ENCODE results near the gene PARN. TPM values are rescaled to one million over a fixed set of nuclear protein-coding genes. Genes with fewer than 3 reads are reported as not detected.
A peak's percentile ranks its signal among the peaks of the same experiment; 100 is the strongest.
"Not testable (repeated sequence)": the region's sequence is repeated elsewhere in the genome, so short reads cannot be mapped to it uniquely, and the experiment has no call there.

Gene PARN
- total RNA-seq, 1 experiment from 2014 or later: 25.9 TPM

DNA sequence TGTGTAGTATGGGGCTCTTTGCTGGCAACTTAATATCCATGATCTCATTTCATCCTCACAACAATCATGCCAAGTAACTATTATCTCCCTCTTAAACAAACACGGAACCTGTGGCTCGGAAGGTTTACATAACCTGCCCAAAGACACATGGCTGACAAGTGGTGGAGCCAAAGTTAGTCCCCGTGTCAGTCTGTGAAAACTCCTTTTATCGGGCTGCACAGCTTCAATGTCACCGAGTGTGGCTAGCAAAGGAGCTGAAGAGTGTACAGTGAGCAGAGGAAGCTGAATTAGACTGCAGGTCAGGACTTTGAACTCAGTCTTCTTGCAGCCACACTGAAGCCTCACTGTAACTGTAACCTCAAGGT, 80.3 kb downstream of the PARN start:
- peak; percentile 63 for DNase-seq (ENCODE audit: low read depth)
- in situ Hi-C loops (cut with HindIII; ENCODE audit: low pct_unique_long_range_greater_than_20kb, low sequenced_read_pairs): no loop called here

DNA sequence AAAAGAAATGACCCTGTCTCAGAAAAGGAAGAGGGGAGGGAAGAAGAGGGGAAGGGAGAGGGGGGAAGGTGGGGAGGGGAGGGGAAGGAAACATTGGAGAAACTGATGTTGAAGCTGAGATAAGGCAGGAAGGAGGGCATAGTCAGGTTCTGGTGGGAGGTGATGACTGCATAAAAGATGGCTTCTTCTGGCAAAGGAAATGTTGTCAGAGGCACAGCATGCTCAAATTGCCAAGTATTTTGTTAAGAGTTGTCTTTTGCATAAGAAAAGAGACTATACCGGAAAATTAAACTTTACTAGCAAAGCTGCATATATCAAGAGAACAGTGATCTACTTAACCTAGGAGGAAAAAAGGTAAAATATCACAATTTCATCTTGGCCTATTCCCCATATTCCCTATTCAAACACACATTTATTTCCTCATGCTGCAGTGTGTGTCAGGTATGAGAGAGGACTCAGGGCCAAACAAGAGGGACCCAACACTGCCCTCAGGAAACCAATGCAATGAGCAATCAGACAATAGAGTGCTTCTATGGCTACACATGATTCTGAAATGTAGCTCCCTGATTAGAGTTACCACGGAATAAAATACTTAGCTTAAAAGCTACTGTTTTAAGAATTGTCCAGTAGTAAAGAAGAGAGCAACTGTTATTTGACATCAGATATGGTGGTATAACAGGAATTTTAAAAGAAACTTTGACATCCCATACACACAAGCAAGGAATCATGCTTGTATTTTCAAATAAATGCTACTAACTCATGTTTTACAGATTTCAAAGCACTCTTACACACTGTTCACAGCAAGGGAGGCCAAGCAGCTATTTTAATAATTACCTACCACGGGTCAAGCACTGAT, 80.9 kb downstream of the PARN start:
- in situ Hi-C loops (cut with HindIII; ENCODE audit: low pct_unique_long_range_greater_than_20kb, low sequenced_read_pairs): no loop called here
- no peak for DNase-seq (ENCODE audit: low read depth)

DNA sequence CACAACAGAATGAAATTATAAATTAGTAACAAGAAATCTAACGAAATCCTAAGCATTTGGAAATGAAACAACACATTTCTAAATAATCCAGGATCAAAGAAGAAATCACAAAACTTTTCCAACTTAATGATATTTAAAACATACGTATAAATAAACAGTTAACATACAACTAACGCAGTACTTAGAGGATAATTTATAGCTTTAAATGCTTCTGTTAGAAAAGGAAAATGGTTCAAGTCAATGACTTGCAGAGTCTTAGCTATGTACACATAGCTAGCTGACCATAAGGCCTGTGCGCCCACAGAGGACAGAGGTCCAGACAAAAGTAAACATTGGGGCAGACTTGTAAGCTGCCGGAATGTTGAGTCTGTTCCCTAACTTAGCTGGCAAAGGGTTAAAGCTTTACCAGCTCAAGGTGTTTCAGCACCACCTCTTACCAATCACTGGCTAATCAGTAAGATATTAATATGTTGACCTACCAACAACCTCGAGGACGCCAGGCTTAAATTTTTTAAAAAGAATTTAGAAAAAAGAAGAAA, 84.6 kb downstream of the PARN start:
- peak; percentile 59 for DNase-seq (ENCODE audit: low read depth)
- in situ Hi-C loops (cut with HindIII; ENCODE audit: low pct_unique_long_range_greater_than_20kb, low sequenced_read_pairs): no loop called here

DNA sequence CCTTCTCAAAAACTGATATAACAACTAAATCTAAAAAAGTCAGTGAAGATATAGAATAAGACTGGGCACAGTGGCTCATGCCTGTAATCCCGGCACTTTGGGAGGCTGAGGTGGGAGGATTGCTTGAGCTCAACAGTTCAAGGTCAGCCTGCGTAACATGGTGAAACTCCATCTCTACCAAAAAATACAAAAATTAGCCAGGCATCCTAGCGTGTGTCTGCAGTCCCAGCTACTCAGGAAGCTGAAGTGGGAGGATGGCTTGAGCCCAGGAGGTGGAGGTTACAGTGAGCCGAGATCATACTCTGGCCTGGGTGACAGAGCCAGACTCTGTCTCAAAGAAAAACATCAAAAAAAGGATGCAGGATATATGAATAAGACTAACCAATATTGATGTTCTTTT, 85.2 kb downstream of the PARN start:
- in situ Hi-C loops (cut with HindIII; ENCODE audit: low pct_unique_long_range_greater_than_20kb, low sequenced_read_pairs); DNase-seq (ENCODE audit: low read depth): not testable (repeated sequence)

DNA sequence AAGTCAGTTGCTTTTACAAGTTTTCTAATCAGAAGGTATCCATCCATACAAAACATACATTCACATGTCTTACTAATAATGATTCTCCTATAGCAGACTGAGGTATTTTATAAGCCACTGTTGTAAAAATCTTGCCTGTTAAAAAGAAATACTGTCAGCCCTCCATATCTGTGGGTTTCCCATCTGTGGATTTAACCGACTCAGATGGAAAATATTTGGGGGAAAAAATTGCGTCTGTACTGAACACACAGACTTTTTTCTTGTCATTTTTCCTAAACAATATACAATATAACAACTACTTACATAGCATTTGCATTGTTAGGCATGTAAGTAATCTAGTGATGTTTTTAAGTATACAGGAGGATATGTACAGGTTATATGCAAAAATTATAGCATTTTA, 90.4 kb downstream of the PARN start:
- DNase-seq (ENCODE audit: low read depth): no peak
- in situ Hi-C loops (cut with HindIII; ENCODE audit: low pct_unique_long_range_greater_than_20kb, low sequenced_read_pairs): no loop called here

DNA sequence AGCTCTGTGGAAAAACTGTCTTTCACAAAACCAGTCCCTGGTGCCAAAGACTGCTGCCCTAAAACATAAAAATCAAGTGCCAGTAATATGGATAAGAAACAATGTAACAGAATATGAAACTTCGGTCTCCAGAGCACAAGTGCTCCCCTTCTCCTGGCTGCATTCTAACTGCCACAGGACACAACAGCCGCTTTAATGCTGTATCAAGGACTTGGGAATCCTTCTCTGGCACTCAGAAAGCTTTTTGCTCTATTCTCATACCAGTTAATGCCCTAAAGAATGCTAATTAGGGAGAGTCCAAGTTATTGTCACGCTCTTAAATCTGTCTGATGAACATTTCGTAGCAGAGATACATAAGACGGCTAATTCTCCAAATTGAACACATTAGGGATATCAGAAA, 90.9 kb downstream of the PARN start:
- DNase-seq (ENCODE audit: low read depth): no peak
- in situ Hi-C loops (cut with HindIII; ENCODE audit: low pct_unique_long_range_greater_than_20kb, low sequenced_read_pairs): no loop called here

DNA sequence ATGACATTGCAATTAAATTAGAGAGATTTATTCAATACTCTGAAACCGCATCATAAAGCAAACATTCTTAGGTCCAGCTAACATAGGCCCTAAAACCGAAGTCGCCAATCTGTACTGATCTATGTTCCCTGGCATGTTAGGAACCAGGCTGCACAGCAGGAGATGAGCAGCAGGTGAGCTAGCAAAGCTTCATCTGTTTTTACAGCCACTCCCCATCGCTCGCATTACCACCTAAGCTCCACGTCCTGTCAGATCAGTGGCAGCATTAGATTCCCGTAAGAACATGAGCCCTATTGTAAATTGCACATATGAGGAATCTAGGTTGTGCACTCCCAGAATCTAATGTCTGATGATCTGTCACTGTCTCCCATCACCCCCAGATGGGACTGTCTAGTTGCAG, 91.5 kb downstream of the PARN start:
- no peak for DNase-seq (ENCODE audit: low read depth)
- in situ Hi-C loops (cut with HindIII; ENCODE audit: low pct_unique_long_range_greater_than_20kb, low sequenced_read_pairs): no loop called here

DNA sequence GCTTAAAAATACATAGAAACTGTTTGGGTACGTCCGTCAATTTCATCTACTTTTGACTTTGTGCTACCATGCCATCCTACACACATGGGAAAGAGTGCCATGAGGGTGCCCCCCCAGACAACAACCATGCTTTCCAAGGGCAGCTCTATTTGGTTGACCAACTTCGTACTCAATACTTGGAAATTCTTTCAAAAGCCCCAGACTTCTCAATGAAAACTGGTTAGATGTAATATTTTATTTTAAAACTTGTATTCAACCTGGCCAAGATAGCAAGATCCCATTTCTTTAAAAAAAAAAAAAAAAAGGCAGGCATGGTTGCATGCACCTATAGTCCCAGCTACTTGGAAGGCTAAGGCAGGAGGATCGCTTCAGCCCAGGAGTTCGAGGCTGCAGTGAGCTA, 98.4 kb downstream of the PARN start:
- DNase-seq (ENCODE audit: low read depth): no peak
- in situ Hi-C loops (cut with HindIII; ENCODE audit: low pct_unique_long_range_greater_than_20kb, low sequenced_read_pairs): no loop called here

DNA sequence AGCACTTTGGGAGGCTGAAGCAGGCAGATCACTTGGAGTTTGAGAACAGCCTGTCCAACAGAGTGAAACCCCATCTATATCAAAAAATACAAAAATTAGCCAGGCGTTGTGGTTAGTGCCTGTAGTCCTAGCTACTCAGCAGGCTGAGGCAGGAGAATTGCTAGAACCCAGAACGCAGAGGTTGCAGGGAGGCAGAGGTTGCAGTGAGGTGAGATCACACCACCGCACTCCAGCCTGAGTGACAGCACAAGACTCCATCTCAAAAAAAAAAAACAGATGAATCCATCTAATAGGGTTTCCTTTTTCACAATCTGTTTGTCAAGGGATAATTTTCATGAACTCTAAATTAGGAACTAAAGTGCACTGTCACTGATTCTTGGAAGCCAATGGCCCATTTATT, 99.0 kb downstream of the PARN start:
- DNase-seq (ENCODE audit: low read depth): no peak
- in situ Hi-C loops (cut with HindIII; ENCODE audit: low pct_unique_long_range_greater_than_20kb, low sequenced_read_pairs): no loop called here

DNA sequence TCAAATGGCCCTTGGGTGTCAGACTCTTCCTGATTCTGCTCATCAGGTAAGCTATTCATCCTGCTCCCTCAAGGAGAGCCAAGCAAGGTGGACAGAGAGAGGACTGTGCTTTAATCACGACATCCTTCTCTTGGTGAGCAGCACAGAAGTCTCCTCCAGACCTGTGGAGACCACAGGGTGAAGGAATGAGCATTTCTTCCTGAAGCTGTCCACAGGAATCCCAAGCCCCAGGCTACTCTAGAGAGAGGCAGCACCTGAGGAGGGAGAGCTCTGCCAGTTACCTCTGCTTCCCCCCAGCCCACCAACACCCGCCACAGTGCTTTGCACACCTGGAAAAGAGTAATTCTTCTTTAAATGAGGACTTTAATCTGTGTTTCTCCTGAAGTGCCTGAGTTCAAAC, 100.0 kb downstream of the PARN start:
- DNase-seq (ENCODE audit: low read depth): no peak
- in situ Hi-C loops (cut with HindIII; ENCODE audit: low pct_unique_long_range_greater_than_20kb, low sequenced_read_pairs): no loop called here

DNA sequence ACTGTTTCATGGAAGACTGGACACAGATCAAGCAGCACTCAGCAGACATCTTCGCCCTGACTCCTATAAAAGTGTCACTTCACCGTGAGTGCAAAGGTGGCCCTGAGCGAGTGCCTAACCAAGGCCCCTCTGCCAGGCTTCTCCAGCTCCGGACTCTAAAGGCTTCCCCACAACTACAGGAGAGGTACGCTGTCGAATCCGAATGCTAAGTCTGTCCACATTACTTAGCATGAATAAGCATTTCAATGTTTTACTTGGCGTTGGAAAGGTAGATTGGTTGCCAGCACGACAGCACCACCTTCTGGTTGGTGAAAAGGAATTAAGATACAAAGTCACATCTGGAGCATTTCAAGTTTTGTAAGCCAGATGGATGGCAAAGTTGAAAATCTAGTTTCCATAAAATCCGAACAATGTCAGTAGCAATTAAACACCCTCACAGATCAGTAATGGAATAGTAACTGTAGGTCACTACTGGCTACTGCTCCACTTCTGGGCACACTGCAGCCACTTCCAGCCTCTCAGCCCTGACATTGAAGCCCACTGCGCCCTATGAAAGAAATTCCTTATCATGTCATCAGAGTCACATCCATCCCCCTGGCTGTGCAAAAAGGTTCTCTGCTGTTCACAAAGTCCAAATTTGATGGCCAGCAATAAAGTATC, 100.9 kb downstream of the PARN start:
- in situ Hi-C loops (cut with HindIII; ENCODE audit: low pct_unique_long_range_greater_than_20kb, low sequenced_read_pairs): no loop called here
- DNase-seq (ENCODE audit: low read depth): peak; percentile 88

DNA sequence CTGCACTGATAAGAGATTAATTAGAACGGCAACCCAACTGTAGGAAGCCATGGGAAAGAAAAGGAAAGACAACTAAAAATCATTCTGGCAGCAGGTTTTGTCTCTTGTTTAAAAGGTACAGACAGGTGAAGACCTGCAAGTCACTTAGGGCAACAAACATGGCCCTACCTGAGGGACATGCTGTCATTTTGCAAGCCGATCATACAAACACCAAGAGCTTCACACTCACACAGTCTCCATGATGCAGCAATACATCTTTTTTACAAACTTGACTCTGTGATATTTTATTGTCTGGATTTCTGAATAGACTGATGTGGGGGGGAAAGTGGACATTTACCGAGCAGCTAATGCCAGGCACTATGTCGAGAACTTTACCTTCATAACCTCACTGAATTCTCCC, 101.8 kb downstream of the PARN start:
- DNase-seq (ENCODE audit: low read depth): peak; percentile 47
- in situ Hi-C loops (cut with HindIII; ENCODE audit: low pct_unique_long_range_greater_than_20kb, low sequenced_read_pairs): no loop called here

DNA sequence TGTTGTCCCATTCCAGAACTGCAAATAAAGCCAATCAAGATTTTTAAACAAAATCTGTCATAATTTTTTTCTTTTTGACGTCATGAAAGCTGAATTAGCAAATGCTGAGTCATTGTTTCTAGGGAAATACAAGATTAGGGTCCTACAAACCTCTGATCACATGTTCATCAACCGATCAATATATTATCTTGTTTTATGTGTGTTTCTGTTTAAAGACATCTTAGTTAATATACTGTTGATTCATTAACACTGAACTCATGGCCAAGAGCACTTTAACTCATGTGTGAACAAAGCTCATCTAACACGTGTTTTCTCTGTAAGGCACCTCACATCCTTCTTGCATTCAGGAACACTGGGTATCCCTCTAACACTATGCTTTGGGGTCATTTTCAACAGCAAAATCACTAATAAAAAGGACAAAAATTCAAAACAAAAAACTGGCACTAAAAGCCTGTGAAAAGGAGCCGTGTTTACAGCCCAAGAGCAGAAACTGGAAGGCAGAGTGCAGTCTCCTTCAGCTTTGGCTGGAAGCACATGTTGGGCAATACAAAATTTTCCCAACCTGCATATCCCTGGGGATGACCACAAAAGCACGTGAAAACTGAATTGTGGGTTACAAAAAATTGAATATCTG, 102.5 kb downstream of the PARN start:
- in situ Hi-C loops (cut with HindIII; ENCODE audit: low pct_unique_long_range_greater_than_20kb, low sequenced_read_pairs): no loop called here
- DNase-seq (ENCODE audit: low read depth): no peak

DNA sequence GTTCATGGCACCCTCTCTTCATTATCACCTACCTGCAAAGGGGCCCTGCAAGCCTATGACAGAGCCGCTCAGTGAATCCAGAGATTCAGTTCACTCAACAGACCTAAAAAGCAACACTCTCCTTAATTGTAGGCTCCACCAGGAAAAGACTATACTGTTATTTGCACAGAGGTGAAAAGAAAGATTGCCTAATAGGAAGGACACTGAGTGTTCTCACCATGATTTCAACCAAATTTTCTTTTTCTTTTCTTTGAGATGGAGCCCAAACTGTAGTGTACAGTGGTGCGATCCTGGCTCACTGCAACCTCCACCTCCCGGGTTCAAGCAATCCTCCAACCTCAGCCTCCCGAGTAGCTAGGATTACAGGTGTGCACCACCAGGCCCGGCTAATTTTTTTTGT, 104.5 kb downstream of the PARN start:
- in situ Hi-C loops (cut with HindIII; ENCODE audit: low pct_unique_long_range_greater_than_20kb, low sequenced_read_pairs): no loop called here

DNA sequence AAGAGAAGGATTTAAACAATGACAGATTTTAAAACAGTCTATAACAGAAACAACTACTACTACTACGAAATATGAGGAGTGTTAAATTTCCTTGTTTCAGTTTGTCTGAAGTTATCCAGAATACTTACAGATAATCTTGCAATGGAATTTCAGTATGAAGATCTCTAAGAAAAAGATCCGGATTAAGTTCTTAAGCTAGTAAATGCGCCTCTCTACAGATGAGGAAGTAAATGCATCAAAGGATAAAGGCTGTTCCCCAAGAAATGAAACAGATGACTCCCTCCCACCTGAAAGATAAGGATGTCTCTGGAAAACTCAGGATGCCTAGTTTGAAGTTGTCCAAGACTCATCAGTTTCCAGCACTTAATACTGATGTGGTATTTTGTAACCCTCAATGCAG, 105.1 kb downstream of the PARN start:
- in situ Hi-C loops (cut with HindIII; ENCODE audit: low pct_unique_long_range_greater_than_20kb, low sequenced_read_pairs): loop anchor here (25.0 kb wide), 1 partner anchor 588 kb away; no protein-coding TSS in a partner anchor
- DNase-seq (ENCODE audit: low read depth): no peak

More for the DNA sequence above, 104.5 kb downstream of the PARN start:
- no peak for DNase-seq (ENCODE audit: low read depth)

DNA sequence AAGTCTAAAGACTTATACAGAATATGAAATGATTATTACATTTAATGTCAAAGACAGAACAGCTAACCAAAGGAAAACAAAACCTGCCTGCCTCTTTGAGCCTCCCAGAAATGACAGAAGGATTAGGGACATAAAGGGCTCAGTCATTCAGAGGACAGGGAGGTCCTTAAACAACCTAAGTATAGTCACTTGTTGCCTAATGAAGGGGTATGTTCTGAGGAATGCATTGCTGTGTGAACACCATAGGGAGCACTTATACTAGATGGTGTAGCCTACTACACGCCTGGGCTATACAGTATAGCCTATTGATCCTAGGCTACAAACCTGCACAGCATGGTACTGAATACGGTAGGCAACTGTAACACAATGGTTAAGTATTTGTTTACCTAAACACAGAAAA, 106.4 kb downstream of the PARN start:
- in situ Hi-C loops (cut with HindIII; ENCODE audit: low pct_unique_long_range_greater_than_20kb, low sequenced_read_pairs): loop anchor here (25.0 kb wide), 1 partner anchor 586 kb away; no protein-coding TSS in a partner anchor
- DNase-seq (ENCODE audit: low read depth): no peak

DNA sequence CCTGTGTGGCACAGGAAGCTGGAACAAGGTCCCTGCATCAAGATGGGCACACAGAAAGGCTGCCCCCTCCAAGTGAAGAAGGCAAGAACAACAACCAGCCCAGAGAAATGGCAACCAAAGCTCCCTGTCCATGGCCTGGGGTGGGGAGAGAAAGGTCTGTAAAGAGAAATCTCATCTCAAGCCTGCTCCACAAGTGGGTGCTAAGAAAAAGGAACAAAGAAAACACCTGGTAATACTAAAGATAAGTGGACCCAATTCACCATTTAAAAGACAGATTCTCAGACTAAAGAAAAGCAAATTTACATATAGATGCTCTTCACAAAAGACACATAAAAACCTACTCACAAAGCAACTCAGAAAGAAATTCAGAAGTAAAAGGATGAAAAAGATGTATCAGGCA, 107.4 kb downstream of the PARN start:
- no peak for DNase-seq (ENCODE audit: low read depth)
- in situ Hi-C loops (cut with HindIII; ENCODE audit: low pct_unique_long_range_greater_than_20kb, low sequenced_read_pairs): loop anchor here (25.0 kb wide), 1 partner anchor 585 kb away; no protein-coding TSS in a partner anchor

DNA sequence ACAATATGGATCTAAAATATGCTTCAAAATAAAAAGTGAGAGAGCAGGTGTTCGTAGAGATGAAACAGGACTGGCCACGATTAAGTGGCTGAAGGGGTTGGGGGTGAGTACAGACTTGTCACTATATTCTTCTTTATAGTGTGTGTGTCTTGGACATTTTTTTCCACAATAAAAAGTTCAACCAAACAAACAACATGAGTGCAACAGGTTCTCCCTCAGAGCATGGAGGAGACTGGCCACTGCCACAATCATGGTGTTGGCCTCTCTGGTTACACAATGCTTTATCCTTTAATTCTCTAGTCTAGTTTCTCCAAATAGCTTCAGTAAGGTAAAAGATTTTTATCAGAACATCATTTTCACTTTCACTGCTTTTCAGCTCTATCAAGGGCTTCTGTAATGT, 109.3 kb downstream of the PARN start:
- no peak for DNase-seq (ENCODE audit: low read depth)
- in situ Hi-C loops (cut with HindIII; ENCODE audit: low pct_unique_long_range_greater_than_20kb, low sequenced_read_pairs): loop anchor here (25.0 kb wide), 1 partner anchor 583 kb away; no protein-coding TSS in a partner anchor

DNA sequence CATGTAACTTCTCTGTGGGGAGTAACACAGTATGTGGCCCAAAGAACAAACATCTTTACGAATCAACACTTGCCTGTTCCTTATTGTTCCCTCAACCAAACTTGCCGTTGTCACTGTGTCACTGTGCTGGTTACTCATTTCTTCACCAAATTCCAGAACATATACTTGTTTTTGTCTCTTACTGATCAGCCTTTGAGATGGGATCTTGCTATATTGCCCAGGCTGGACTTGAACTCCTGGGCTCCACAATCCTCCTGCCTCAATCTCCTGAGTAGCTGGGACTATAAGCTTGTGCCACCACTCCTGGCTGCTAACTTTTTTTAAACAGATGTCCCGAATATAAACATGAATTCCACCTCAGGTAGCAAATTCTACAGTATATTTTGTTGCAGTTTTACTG, 115.1 kb downstream of the PARN start:
- in situ Hi-C loops (cut with HindIII; ENCODE audit: low pct_unique_long_range_greater_than_20kb, low sequenced_read_pairs): loop anchor here (25.0 kb wide), 1 partner anchor 578 kb away; no protein-coding TSS in a partner anchor
- no peak for DNase-seq (ENCODE audit: low read depth)

Measured in Caki2 (cell line).